HL-60 (cell line): ENCODE results near the gene YLPM1.

Experiments used
- DNase-seq, 2 experiments: peaks; one replicate each; pipeline ENCODE4 v3.0.0-alpha.2; 2010 to 2020; ENCODE audit warnings: low read depth in 1 of 2, low spot score in 1 of 2
- H3K27ac ChIP-seq: fragments of 250-450 bp; sonication (Bioruptor Pico); replicated peaks from 2 replicates; pipeline ENCODE4 v1.5.1; 2020; ENCODE audit warnings: mild to moderate bottlenecking, moderate library complexity
- H3K27me3 ChIP-seq: fragments of 250-450 bp; sonication (Bioruptor Pico); 2 replicates; pipeline ENCODE4 v1.5.1; 2021; ENCODE audit warnings: mild to moderate bottlenecking, moderate library complexity; ENCODE audit not compliant: insufficient read depth, poor library complexity, severe bottlenecking
- H3K4me3 ChIP-seq: replicated peaks from 2 replicates; pipeline ENCODE4 v1.5.1; 2011; ENCODE audit warnings: mild to moderate bottlenecking, control low read depth, low read length; ENCODE audit not compliant: insufficient read depth
- CTCF ChIP-seq: IDR thresholded peaks from one replicate; pipeline ENCODE4 v1.5.1; 2011; ENCODE audit warnings: low read length, control low read depth, inconsistent platforms; ENCODE audit not compliant: insufficient read depth
- GABPA ChIP-seq: IDR thresholded peaks from 2 replicates; pipeline ENCODE4 v1.6.1; 2012; ENCODE audit warnings: low read depth
- POLR2AphosphoS5 ChIP-seq: IDR thresholded peaks from 2 replicates; pipeline ENCODE4 v1.6.1; 2012; ENCODE audit warnings: low read depth
- REST ChIP-seq: IDR thresholded peaks from 2 replicates; pipeline ENCODE4 v1.6.1; 2012; ENCODE audit warnings: low read depth; ENCODE audit not compliant: insufficient replicate concordance
- SPI1 ChIP-seq: IDR thresholded peaks from 2 replicates; pipeline ENCODE4 v1.6.1; 2012; ENCODE audit warnings: low read depth, mild to moderate bottlenecking, borderline replicate concordance

The YLPM1 gene

GRCh38 chr14:74820288-74820687, 57.2 kb downstream of the YLPM1 start:
- Histone ChIP-seq H3K27me3 (no peaks in the 10 kb centered on the region), H3K4me3 (no peak overlapping the region), H3K27ac (no peak overlapping the region)
- no peak for TF ChIP-seq REST
- TF ChIP-seq SPI1 = no peak
- no peak for DNase-seq

- DNase-seq = no peak
- H3K4me3 ChIP-seq = no peak overlapping the region
- no peaks in the 10 kb centered on the region for H3K27me3 ChIP-seq
- no peak for TF ChIP-seq GABPA
- no peak for TF ChIP-seq SPI1
- no peak for TF ChIP-seq CTCF
- TF ChIP-seq REST = no peak
- TF ChIP-seq POLR2AphosphoS5 = no peak
- H3K27ac ChIP-seq = no peak overlapping the region
These were observed 58.3 kb downstream of the YLPM1 start for GRCh38 chr14:74821267-74821915.

- no peak overlapping the region for H3K27ac ChIP-seq
- no peak for TF ChIP-seq CTCF
- no peak for TF ChIP-seq POLR2AphosphoS5
- no peak for TF ChIP-seq SPI1
- no peak for TF ChIP-seq REST
- no peak for TF ChIP-seq GABPA
- H3K4me3 ChIP-seq = no peak overlapping the region
- no peak for DNase-seq
- no peaks in the 10 kb centered on the region for H3K27me3 ChIP-seq
These were observed 61.9 kb downstream of the YLPM1 start for GRCh38 chr14:74824997-74825396.
